K562 (cell line): ENCODE data around the gene ASB13. TPM values are rescaled to one million over a fixed set of nuclear protein-coding genes. Genes with fewer than 3 reads are reported as not detected.

Experiments
- ATAC-seq: fragments of 200-7000 bp; cut with Tn5 transposase; 3 replicates; pipeline ENCODE4 v1.9.1; 2020; ENCODE audit warnings: moderate library complexity
- BruUV-seq: library from RNA; stranded (reverse); fragments of 400-500 nt; replicated peaks from 2 replicates; lab custom pipeline; 2021; lab: Mats Ljungman, UMichigan
- CTCF ChIA-PET: fragments of 300-600 bp; formaldehyde crosslinking; extraction: SDS; loops from one replicate; lab custom pipeline; 2021; ENCODE audit warnings: low intra/inter-chr PET ratio; lab: Yijun Ruan, JAX
- POLR2A ChIA-PET: fragments of 300-600, 350-650 bp; sonication (Branson Sonifier 250); formaldehyde crosslinking; extraction: SDS; loops from one replicate; lab custom pipeline; 2021; ENCODE audit warnings: antibody characterized with exemption, inconsistent platforms; lab: Yijun Ruan, JAX
- DNase-seq, 4 experiments: peaks; one replicate each; pipeline versions ENCODE4 v3.0.0 to v3.0.0-alpha.2; 2011 to 2018; ENCODE audit warnings: low spot score in 3 of 4, mixed read lengths in 3 of 4; ENCODE audit errors: extremely low read depth in 1 of 4
- FAIRE-seq: peaks from 2 replicates; lab custom pipeline; 2011; peaks lifted over from hg19 to GRCh38; lab: Jason Lieb, UNC
- H2AFZ ChIP-seq: 2 replicates; pipeline ENCODE4 v1.6.0; 2011; ENCODE audit warnings: low read depth, low read length, control low read depth, inconsistent platforms
- H3K27ac ChIP-seq: fragments of 200-600 bp; 3 replicates; pipeline ENCODE4 v1.8.0; 2011; ENCODE audit warnings: low read depth, mild to moderate bottlenecking, control low read depth, inconsistent platforms, low read length, moderate library complexity, mixed read lengths; ENCODE audit errors: extremely low read depth
- H3K27me3 ChIP-seq, 2 experiments: fragments of 300-600 bp in 1 of 2; 2 replicates in 1 of 2; 3 replicates in 1 of 2; pipeline versions ENCODE4 v1.6.0 to v1.8.0; 2011; ENCODE audit warnings: inconsistent platforms in 2 of 2, low read length in 2 of 2, mild to moderate bottlenecking in 1 of 2, mixed read lengths in 1 of 2, moderate library complexity in 1 of 2; ENCODE audit not compliant: control insufficient read depth in 2 of 2, insufficient read depth in 2 of 2
- H3K36me3 ChIP-seq: fragments of 300-600 bp; 3 replicates; pipeline ENCODE4 v1.8.0; 2011; ENCODE audit warnings: mild to moderate bottlenecking, low read length, inconsistent platforms; ENCODE audit not compliant: control insufficient read depth, insufficient read depth
- H3K4me1 ChIP-seq, 2 experiments: fragments of 200-600 bp in 1 of 2; replicated peaks in 1 of 2; 2 replicates in 1 of 2; 3 replicates in 1 of 2; pipeline versions ENCODE4 v1.5.1 to v1.8.0; 2011; ENCODE audit warnings: inconsistent platforms in 2 of 2, low read length in 2 of 2, mild to moderate bottlenecking in 1 of 2, mixed read lengths in 1 of 2, moderate library complexity in 1 of 2; ENCODE audit not compliant: control insufficient read depth in 2 of 2, insufficient read depth in 2 of 2
- H3K4me2 ChIP-seq: 2 replicates; pipeline ENCODE4 v1.6.1; 2011; ENCODE audit warnings: low read length, control low read depth, inconsistent platforms, mixed read lengths; ENCODE audit not compliant: insufficient read depth
- H3K4me3 ChIP-seq: fragments of 200-600 bp; sonication (generic), shearing (Covaris generic); 2 replicates; pipeline ENCODE4 v1.5.1; 2016; ENCODE audit warnings: control low read depth, inconsistent platforms
- H3K79me2 ChIP-seq: fragments of 200-600 bp; 3 replicates; pipeline ENCODE4 v1.8.0; 2011; ENCODE audit warnings: low read length, inconsistent platforms; ENCODE audit not compliant: control insufficient read depth, insufficient read depth
- H3K9ac ChIP-seq, 2 experiments: 2 replicates each; pipeline versions ENCODE4 v1.6.0 to v1.6.1; 2011; ENCODE audit warnings: low read depth in 2 of 2, low read length in 2 of 2, control low read depth in 1 of 2, inconsistent platforms in 1 of 2, mild to moderate bottlenecking in 1 of 2, mixed read lengths in 1 of 2; ENCODE audit not compliant: insufficient read depth in 1 of 2
- H3K9me1 ChIP-seq: one replicate; pipeline ENCODE4 v1.6.0; 2011; ENCODE audit warnings: inconsistent platforms, mild to moderate bottlenecking, low read length, moderate library complexity; ENCODE audit not compliant: control insufficient read depth, insufficient read depth
- H3K9me3 ChIP-seq: replicated peaks from 2 replicates; pipeline ENCODE4 v1.5.1; 2011; ENCODE audit warnings: low read depth, low read length, inconsistent platforms; ENCODE audit not compliant: control insufficient read depth, insufficient read depth
- H4K20me1 ChIP-seq: replicated peaks from 2 replicates; pipeline ENCODE4 v1.6.1; 2011; ENCODE audit warnings: low read length, inconsistent platforms, mixed read lengths; ENCODE audit not compliant: control insufficient read depth, insufficient read depth
- BRCA1 ChIP-seq, 2 experiments: fragments of 450-650 bp in 1 of 2; sonication (generic) in 1 of 2; formaldehyde crosslinking in 1 of 2; IDR thresholded peaks; 2 replicates each; pipeline versions ENCODE4 v1.5.0 to v1.6.1; 2017 to 2020; ENCODE audit warnings: mild to moderate bottlenecking in 1 of 2, missing genetic modification reagents in 1 of 2
- CAMTA2 ChIP-seq: fragments of 250-450 bp; sonication (Bioruptor Pico); conservative IDR thresholded peaks from 2 replicates; pipeline ENCODE4 v1.5.1; 2022
- ETV6 ChIP-seq, 3 experiments: fragments of 150-350 bp in 1 of 3; sonication (generic) in 1 of 3; formaldehyde crosslinking in 1 of 3; IDR thresholded peaks; 2 replicates each; pipeline versions ENCODE4 v1.6.1 to v1.8.0; 2014 to 2022; ENCODE audit warnings: borderline replicate concordance in 2 of 3, low read depth in 2 of 3, antibody characterized with exemption in 1 of 3, low read length in 1 of 3, mild to moderate bottlenecking in 1 of 3, missing genetic modification reagents in 1 of 3
- GATAD2B ChIP-seq: fragments of 450-650 bp; IDR thresholded peaks from 2 replicates; pipeline ENCODE4 v1.6.1; 2017; ENCODE audit warnings: mild to moderate bottlenecking, borderline replicate concordance
- HDAC8 ChIP-seq: fragments of 450-650 bp; IDR thresholded peaks from 2 replicates; pipeline ENCODE4 v1.6.1; 2016; ENCODE audit warnings: mild to moderate bottlenecking, missing genetic modification characterization, moderate library complexity, missing compliant biosample characterization
- NCOA6 ChIP-seq: fragments of 450-650 bp; IDR thresholded peaks from 2 replicates; pipeline ENCODE4 v1.6.1; 2017; ENCODE audit warnings: mild to moderate bottlenecking
- NR2C2 ChIP-seq, 2 experiments: fragments of 200-800 bp in 1 of 2; sonication (Bioruptor generic) in 1 of 2; sonication (generic) in 1 of 2; formaldehyde crosslinking in 1 of 2; IDR thresholded peaks; 2 replicates each; pipeline versions ENCODE4 v1.6.1 to v1.8.0; 2016 to 2022; ENCODE audit warnings: mild to moderate bottlenecking in 1 of 2, missing compliant biosample characterization in 1 of 2, missing genetic modification characterization in 1 of 2, missing genetic modification reagents in 1 of 2
- PTTG1 ChIP-seq: fragments of 450-650 bp; IDR thresholded peaks from 2 replicates; pipeline ENCODE4 v1.6.1; 2016; ENCODE audit warnings: low read depth, mild to moderate bottlenecking, missing genetic modification characterization, missing compliant biosample characterization
- SAP30 ChIP-seq: fragments of 200-600 bp; sonication (generic); IDR thresholded peaks from 2 replicates; pipeline ENCODE4 v1.6.1; 2012; ENCODE audit warnings: borderline replicate concordance, low read depth, mild to moderate bottlenecking, moderate library complexity, low read length, control low read depth, inconsistent platforms; ENCODE audit not compliant: insufficient read depth, poor library complexity, severe bottlenecking
- ZNF133 ChIP-seq: fragments of 250-450 bp; sonication (Bioruptor Pico); IDR thresholded peaks from 2 replicates; pipeline ENCODE4 v1.4.0; 2020; ENCODE audit warnings: mild to moderate bottlenecking
- ZNF785 ChIP-seq: fragments of 250-450 bp; sonication (Bioruptor Pico); IDR thresholded peaks from 2 replicates; pipeline ENCODE4 v1.4.0; 2020; ENCODE audit warnings: mild to moderate bottlenecking
- WGBS: fragments of 100-300 bp; shearing (Covaris generic); methylation state at CpG from one replicate; pipeline ENCODE4 v1.1.6; 2016; ENCODE audit warnings: low coverage, mixed read lengths; ENCODE audit not compliant: insufficient coverage; ENCODE audit errors: missing lambda C conversion rate; 5-methylcytosine and 5-hydroxymethylcytosine counted together
- in situ Hi-C: fragments of 300-500 bp; cut with MboI; formaldehyde crosslinking; loops from 4 replicates; pipeline ENCODE4 v1.15.0; 2018; ENCODE audit warnings: inconsistent platforms, mixed read lengths
- intact Hi-C: fragments of 100-400 bp; cut with micrococcal nuclease; formaldehyde crosslinking; loops from 2 replicates; pipeline ENCODE4 v1.14.2; 2022
- polyA plus RNA-seq, 8 experiments: library from polyadenylated mRNA; depleted of rRNA in 4 of 8; stranded (reverse) in 5 of 8; unstranded in 3 of 8; fragments of >200 nt; fragmentation: Nextera tagmentation in 2 of 8; fragmentation: Illumina TruSeq in 1 of 8; extraction: Ambion mirVana in 2 of 8; extraction: Trizol in 1 of 8; gene quantifications; 2 replicates each; pipeline versions ENCODE4 v1.2.1 to v1.2.3, GENCODE V29; 2011 to 2014; ENCODE audit warnings: inconsistent platforms in 1 of 8, missing spikeins in 1 of 8
- total RNA-seq, 7 experiments: library from RNA; depleted of rRNA in 6 of 7; stranded (reverse); fragments of >200 nt in 6 of 7; fragmentation: Illumina TruSeq in 2 of 7; extraction: Trizol in 2 of 7; gene quantifications; 2 replicates each; pipeline versions ENCODE4 v1.2.1 to v1.2.3, GENCODE V29; 2011 to 2021; ENCODE audit warnings: low replicate concordance in 1 of 7
- TF ChIP-seq, protein P1 (sequence below): fragments of 250-450 bp; sonication (Bioruptor Pico); IDR thresholded peaks from 2 replicates; pipeline ENCODE4 v1.5.1; 2021; ENCODE audit warnings: mild to moderate bottlenecking
- TF ChIP-seq, protein P2 (sequence below): IDR thresholded peaks from 2 replicates; pipeline ENCODE4 v1.6.1; 2011; ENCODE audit warnings: borderline replicate concordance, low read depth, mild to moderate bottlenecking, moderate library complexity, low read length; ENCODE audit not compliant: insufficient read depth, poor library complexity, severe bottlenecking
- TF ChIP-seq, protein P3 (sequence below): fragments of 250-450 bp; sonication (Bioruptor Pico); IDR thresholded peaks from 2 replicates; pipeline ENCODE4 v1.5.0; 2020; ENCODE audit warnings: mild to moderate bottlenecking, borderline replicate concordance

The ASB13 gene
- total and polyA plus RNA-seq, 9 of the 15 experiments (the other 6 are each of a cell fraction or from before 2014, with no cell fraction given) = 5.2 to 28.8 (median 16.9) TPM

DNA sequence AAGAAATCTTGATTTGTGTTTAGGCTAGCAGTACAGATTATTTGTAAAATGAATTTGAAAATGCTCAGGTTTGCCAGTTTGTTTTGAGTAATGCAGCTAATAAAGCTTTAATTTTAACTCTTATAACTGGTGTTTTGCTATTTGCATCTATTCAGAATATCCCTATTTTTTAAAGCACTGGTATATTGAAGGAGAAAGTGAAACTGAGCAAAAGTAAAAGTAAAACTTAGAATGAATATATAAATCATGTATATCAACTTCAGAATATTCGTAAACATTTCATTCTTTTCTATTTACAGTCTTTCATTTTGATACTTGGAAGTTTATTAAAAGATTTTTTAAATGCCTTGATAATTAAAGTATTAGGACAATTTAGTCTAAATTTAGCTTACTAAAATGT is 44.5 kb upstream of the ASB13 start:
- Histone ChIP-seq H3K4me3 (no peak overlapping the region), H3K9me3 (no peaks in the 10 kb centered on the region), H3K9ac (no peak overlapping the region), H3K36me3 (peaks cover 7% of the 10 kb centered on the region; the same call in 2 of the 3 replicates), H3K9me1 (no peaks in the 10 kb centered on the region), H3K79me2 (peaks cover 97% of the 10 kb centered on the region), H3K27me3 (no peaks in the 10 kb centered on the region), H3K27ac (no peak overlapping the region), H3K4me1 (0 out of 5 replicates have a peak, but pooled peaks cover 2 to 4% of the 10 kb centered on the region in 2 experiments), H4K20me1 (no peaks in the 10 kb centered on the region), H2AFZ (no peak overlapping the region), H3K4me2 (no peak overlapping the region)
- DNase-seq (no peak), ATAC-seq (no peak), FAIRE-seq (no peak)
- CTCF ChIA-PET = no interaction called here
- in situ Hi-C loops = no loop called here
- WGBS = 100% methylated on average over 1 of the region's 1 CpG
- intact Hi-C loops = no loop called here
- POLR2A ChIA-PET = interaction anchor here (1.4 kb wide), 1 partner anchor 18 kb away, joined by 7 read pairs; no protein-coding TSS in a partner anchor
- no TSS peak for BruUV-seq
- TF ChIP-seq CAMTA2 (CRISPR knock-in tag) (no peak), ZNF133 (CRISPR knock-in tag) (no peak), NR2C2 (CRISPR knock-in tag; IDR thresholded peaks at IDR 0.05) (no peak), NR2C2 (tag; IDR thresholded peaks at IDR 0.05) (no peak), HDAC8 (tag) (no peak), GATAD2B (no peak), ZNF785 (CRISPR knock-in tag) (no peak), PTTG1 (tag) (no peak), SAP30 (no peak), ETV6 (IDR thresholded peaks at IDR 0.05; ENCODE audit: borderline replicate concordance in 1 of 2, low read depth in 2 of 2, low read length in 1 of 2) (no peak), ETV6 (CRISPR knock-in tag; IDR thresholded peaks at IDR 0.05; ENCODE audit: borderline replicate concordance) (no peak), BRCA1 (IDR thresholded peaks at IDR 0.05) (no peak), BRCA1 (CRISPR knock-in tag; IDR thresholded peaks at IDR 0.05) (no peak), NCOA6 (no peak)
- TF ChIP-seq, protein P1, sequence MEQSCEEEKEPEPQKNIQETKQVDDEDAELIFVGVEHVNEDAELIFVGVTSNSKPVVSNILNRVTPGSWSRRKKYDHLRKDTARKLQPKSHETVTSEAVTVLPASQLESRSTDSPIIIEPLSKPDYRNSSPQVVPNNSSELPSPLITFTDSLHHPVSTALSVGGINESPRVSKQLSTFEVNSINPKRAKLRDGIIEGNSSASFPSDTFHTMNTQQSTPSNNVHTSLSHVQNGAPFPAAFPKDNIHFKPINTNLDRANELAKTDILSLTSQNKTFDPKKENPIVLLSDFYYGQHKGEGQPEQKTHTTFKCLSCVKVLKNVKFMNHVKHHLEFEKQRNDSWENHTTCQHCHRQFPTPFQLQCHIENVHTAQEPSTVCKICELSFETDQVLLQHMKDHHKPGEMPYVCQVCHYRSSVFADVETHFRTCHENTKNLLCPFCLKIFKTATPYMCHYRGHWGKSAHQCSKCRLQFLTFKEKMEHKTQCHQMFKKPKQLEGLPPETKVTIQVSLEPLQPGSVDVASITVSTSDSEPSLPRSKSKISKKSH (CRISPR knock-in tag) = no peak
- TF ChIP-seq, protein P2, sequence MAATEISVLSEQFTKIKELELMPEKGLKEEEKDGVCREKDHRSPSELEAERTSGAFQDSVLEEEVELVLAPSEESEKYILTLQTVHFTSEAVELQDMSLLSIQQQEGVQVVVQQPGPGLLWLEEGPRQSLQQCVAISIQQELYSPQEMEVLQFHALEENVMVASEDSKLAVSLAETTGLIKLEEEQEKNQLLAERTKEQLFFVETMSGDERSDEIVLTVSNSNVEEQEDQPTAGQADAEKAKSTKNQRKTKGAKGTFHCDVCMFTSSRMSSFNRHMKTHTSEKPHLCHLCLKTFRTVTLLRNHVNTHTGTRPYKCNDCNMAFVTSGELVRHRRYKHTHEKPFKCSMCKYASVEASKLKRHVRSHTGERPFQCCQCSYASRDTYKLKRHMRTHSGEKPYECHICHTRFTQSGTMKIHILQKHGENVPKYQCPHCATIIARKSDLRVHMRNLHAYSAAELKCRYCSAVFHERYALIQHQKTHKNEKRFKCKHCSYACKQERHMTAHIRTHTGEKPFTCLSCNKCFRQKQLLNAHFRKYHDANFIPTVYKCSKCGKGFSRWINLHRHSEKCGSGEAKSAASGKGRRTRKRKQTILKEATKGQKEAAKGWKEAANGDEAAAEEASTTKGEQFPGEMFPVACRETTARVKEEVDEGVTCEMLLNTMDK = no peak
- TF ChIP-seq, protein P3, sequence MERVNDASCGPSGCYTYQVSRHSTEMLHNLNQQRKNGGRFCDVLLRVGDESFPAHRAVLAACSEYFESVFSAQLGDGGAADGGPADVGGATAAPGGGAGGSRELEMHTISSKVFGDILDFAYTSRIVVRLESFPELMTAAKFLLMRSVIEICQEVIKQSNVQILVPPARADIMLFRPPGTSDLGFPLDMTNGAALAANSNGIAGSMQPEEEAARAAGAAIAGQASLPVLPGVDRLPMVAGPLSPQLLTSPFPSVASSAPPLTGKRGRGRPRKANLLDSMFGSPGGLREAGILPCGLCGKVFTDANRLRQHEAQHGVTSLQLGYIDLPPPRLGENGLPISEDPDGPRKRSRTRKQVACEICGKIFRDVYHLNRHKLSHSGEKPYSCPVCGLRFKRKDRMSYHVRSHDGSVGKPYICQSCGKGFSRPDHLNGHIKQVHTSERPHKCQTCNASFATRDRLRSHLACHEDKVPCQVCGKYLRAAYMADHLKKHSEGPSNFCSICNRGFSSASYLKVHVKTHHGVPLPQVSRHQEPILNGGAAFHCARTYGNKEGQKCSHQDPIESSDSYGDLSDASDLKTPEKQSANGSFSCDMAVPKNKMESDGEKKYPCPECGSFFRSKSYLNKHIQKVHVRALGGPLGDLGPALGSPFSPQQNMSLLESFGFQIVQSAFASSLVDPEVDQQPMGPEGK = no peak
